ENCODE results near the gene TEDC2. TPM values are rescaled to one million over a fixed set of nuclear protein-coding genes. Genes with fewer than 3 reads are reported as not detected.

Gene TEDC2
- total RNA-seq, 4 donors from 2014 or later, result 1.8 to 7.0 TPM; not detected in 2

- Histone ChIP-seq H3K4me1 (peaks cover 0 to 11% of the 10 kb centered on the region in 2 donors), H3K27me3 (no peaks in the 10 kb centered on the region), H3K36me3 (no peaks in the 10 kb centered on the region), H3K27ac (no peak overlapping the region), H3K4me3 (no peak overlapping the region), H3K9me3 (no peaks in the 10 kb centered on the region)
- TF ChIP-seq, protein P1, sequence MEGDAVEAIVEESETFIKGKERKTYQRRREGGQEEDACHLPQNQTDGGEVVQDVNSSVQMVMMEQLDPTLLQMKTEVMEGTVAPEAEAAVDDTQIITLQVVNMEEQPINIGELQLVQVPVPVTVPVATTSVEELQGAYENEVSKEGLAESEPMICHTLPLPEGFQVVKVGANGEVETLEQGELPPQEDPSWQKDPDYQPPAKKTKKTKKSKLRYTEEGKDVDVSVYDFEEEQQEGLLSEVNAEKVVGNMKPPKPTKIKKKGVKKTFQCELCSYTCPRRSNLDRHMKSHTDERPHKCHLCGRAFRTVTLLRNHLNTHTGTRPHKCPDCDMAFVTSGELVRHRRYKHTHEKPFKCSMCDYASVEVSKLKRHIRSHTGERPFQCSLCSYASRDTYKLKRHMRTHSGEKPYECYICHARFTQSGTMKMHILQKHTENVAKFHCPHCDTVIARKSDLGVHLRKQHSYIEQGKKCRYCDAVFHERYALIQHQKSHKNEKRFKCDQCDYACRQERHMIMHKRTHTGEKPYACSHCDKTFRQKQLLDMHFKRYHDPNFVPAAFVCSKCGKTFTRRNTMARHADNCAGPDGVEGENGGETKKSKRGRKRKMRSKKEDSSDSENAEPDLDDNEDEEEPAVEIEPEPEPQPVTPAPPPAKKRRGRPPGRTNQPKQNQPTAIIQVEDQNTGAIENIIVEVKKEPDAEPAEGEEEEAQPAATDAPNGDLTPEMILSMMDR (IDR thresholded peaks at IDR 0.05), result no peak
- TF ChIP-seq POLR2A (IDR thresholded peaks at IDR 0.05), result no peak
- no peak for DNase-seq
- intact Hi-C loops (cut with DNase I; ENCODE audit: low total_unique reads), result no loop called here
Measured at GRCh38 chr16:2485811-2486507, 26.1 kb downstream of the TEDC2 start.

DNA sequence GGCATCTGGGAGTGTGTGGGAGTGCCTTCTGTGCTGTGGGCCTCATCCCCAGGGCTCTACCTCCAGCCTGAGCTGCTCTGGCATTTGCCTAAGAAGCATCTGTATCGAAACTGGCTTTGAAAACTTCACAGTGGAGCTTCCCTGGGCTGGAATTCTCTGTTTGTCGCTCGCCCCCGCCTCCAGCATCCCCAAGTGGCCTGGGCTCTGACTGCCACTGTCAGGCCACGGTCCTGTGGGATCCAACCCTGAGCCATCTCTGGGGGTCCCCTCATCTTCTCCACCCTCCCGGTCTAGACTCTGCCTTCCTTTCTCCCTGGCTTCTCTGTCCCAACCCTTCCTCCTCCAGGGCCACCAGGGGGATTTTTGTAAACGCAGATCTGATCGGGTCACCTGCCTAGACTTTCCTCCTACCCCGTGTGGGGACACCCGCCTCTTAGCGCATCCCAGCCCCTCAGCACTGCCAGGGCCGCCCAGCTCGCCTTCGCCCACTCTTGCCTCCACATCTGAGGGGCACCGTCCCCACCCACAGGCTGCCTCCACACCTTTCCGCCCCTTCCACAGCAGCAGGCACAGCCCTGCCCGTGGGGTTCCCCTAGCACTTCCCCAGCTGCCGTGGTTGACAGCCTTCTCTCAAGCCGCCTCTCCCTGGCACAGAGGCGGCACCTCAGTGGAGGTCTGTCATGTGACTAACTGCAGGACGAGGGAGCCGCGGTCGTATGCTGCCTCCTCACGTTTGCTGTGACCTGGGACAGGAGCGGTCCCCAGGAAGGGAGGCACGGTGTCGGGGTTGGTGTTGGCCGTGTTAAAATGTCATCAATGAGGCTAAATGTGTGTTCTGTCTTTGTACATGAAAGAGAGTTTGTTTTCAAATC lies 27.0 kb downstream of the TEDC2 start:
- H3K4me3 ChIP-seq, result no peak overlapping the region
- peaks cover 0 to 11% of the 10 kb centered on the region in 2 donors for H3K4me1 ChIP-seq
- intact Hi-C loops (cut with DNase I; ENCODE audit: low total_unique reads), result no loop called here
- no peaks in the 10 kb centered on the region for H3K9me3 ChIP-seq
- no peak overlapping the region for H3K27ac ChIP-seq
- no peaks in the 10 kb centered on the region for H3K27me3 ChIP-seq
- no peak for TF ChIP-seq POLR2A (IDR thresholded peaks at IDR 0.05)
- TF ChIP-seq, protein P1 (IDR thresholded peaks at IDR 0.05), result no peak
- no peaks in the 10 kb centered on the region for H3K36me3 ChIP-seq
- DNase-seq, result no peak

DNA sequence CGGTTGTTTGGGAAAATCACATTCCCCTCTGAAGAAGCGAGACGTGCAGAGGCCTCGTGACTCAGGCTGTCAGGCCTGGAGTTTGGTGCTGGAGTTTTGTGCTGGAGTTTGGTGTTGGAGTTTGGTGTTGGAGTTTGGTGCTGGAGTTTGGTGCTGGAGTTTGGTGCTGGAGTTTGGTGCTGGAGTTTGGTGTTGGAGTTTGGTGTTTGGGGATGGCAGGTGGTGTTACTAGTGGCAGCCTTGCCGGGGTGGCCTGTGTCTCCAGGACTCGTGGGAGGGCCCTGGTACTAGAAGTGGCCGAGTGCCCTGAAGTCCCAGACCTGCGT lies 27.6 kb downstream of the TEDC2 start:
- TF ChIP-seq, protein P1 (IDR thresholded peaks at IDR 0.05), result no peak
- no peak for TF ChIP-seq POLR2A (IDR thresholded peaks at IDR 0.05)
- DNase-seq, result no peak
- Histone ChIP-seq H3K9me3 (no peaks in the 10 kb centered on the region), H3K4me3 (no peak overlapping the region), H3K4me1 (peaks cover 0 to 11% of the 10 kb centered on the region in 2 donors), H3K27ac (no peak overlapping the region), H3K27me3 (no peaks in the 10 kb centered on the region), H3K36me3 (no peaks in the 10 kb centered on the region)
- intact Hi-C loops (cut with DNase I; ENCODE audit: low total_unique reads), result no loop called here

GRCh38 chr16:2487903-2488531 lies 28.1 kb downstream of the TEDC2 start:
- no peak for DNase-seq
- TF ChIP-seq, protein P1 (IDR thresholded peaks at IDR 0.05), result no peak
- no peak for TF ChIP-seq POLR2A (IDR thresholded peaks at IDR 0.05)
- intact Hi-C loops (cut with DNase I; ENCODE audit: low total_unique reads), result no loop called here
- Histone ChIP-seq H3K9me3 (no peaks in the 10 kb centered on the region), H3K27me3 (no peaks in the 10 kb centered on the region), H3K27ac (no peak overlapping the region), H3K36me3 (no peaks in the 10 kb centered on the region), H3K4me1 (peaks cover 0 to 10% of the 10 kb centered on the region in 2 donors), H3K4me3 (no peak overlapping the region)

GRCh38 chr16:2489581-2489980 lies 29.7 kb downstream of the TEDC2 start:
- intact Hi-C loops (cut with DNase I; ENCODE audit: low total_unique reads), result no loop called here
- Histone ChIP-seq H3K4me3 (no peak overlapping the region), H3K9me3 (no peaks in the 10 kb centered on the region), H3K27me3 (no peaks in the 10 kb centered on the region), H3K4me1 (no peaks in the 10 kb centered on the region), H3K27ac (no peak overlapping the region), H3K36me3 (no peaks in the 10 kb centered on the region)
- no peak for TF ChIP-seq POLR2A (IDR thresholded peaks at IDR 0.05)
- TF ChIP-seq, protein P1 (IDR thresholded peaks at IDR 0.05), result no peak
- DNase-seq, result no peak

Data from uterus (tissue), 4 donors.